GM12878 (cell line): ENCODE results near the gene CDR2.

Experiments
- BHLHE40 ChIP-seq, 2 experiments: fragments of 450-650 bp in 1 of 2; IDR thresholded peaks; 2 replicates each; pipeline ENCODE4 v1.6.1; 2011 to 2017; ENCODE audit warnings: low read depth in 2 of 2, borderline replicate concordance in 1 of 2, improper control_type of control experiment in 1 of 2, low read length in 1 of 2, mild to moderate bottlenecking in 1 of 2
- BRCA1 ChIP-seq: IDR thresholded peaks from 2 replicates; pipeline ENCODE4 v1.6.1; 2011; ENCODE audit warnings: low read depth, low read length, improper control_type of control experiment
- CHD2 ChIP-seq: IDR thresholded peaks from 2 replicates; pipeline ENCODE4 v1.6.1; 2011; ENCODE audit warnings: low read depth, low read length, improper control_type of control experiment, borderline replicate concordance
- CTCF ChIP-seq, 3 experiments: IDR thresholded peaks in 2 of 3; conservative IDR thresholded peaks in 1 of 3; 2 replicates each; pipeline ENCODE4 v1.5.1; 2011; ENCODE audit warnings: low read depth in 3 of 3, low read length in 3 of 3, mild to moderate bottlenecking in 3 of 3, control low read depth in 2 of 3, moderate library complexity in 2 of 3, inconsistent platforms in 1 of 3, mixed read lengths in 1 of 3; ENCODE audit not compliant: control insufficient read depth in 2 of 3, insufficient read depth in 1 of 3; ENCODE audit errors: extremely low read depth in 1 of 3
- EP300 ChIP-seq, 2 experiments: fragments of 150-350 bp in 1 of 2; IDR thresholded peaks; 2 replicates each; pipeline ENCODE4 v1.6.1; 2011 to 2012; ENCODE audit warnings: low read depth in 2 of 2, low read length in 2 of 2, borderline replicate concordance in 1 of 2, improper control_type of control experiment in 1 of 2, inconsistent platforms in 1 of 2; ENCODE audit not compliant: control insufficient read depth in 1 of 2
- GABPA ChIP-seq: IDR thresholded peaks from 2 replicates; pipeline ENCODE4 v1.6.1; 2014; ENCODE audit warnings: antibody characterized with exemption, low read depth, mild to moderate bottlenecking, inconsistent platforms
- RBBP5 ChIP-seq: fragments of 200-600 bp; sonication (generic); conservative IDR thresholded peaks from 2 replicates; pipeline ENCODE4 v1.6.1; 2016
- RCOR1 ChIP-seq: conservative IDR thresholded peaks from 2 replicates; pipeline ENCODE4 v1.6.1; 2012; ENCODE audit warnings: low read depth, low read length, improper control_type of control experiment
- REST ChIP-seq: IDR thresholded peaks from 2 replicates; pipeline ENCODE4 v1.6.1; 2012; ENCODE audit warnings: mild to moderate bottlenecking, low read depth, low read length
- RFX5 ChIP-seq: IDR thresholded peaks from 2 replicates; pipeline ENCODE4 v1.6.1; 2011; ENCODE audit warnings: low read depth, low read length, improper control_type of control experiment
- TAF1 ChIP-seq: IDR thresholded peaks from 2 replicates; pipeline ENCODE4 v1.6.1; 2011; ENCODE audit warnings: mild to moderate bottlenecking, low read depth, low read length, borderline replicate concordance
- USF2 ChIP-seq: IDR thresholded peaks from 2 replicates; pipeline ENCODE4 v1.6.1; 2011; ENCODE audit warnings: low read depth, low read length, improper control_type of control experiment, borderline replicate concordance
- ZNF24 ChIP-seq: fragments of 450-650 bp; IDR thresholded peaks from 2 replicates; pipeline ENCODE4 v1.6.1; 2017; ENCODE audit warnings: antibody characterized with exemption, mild to moderate bottlenecking

GRCh38 chr16:22308824-22309520, 65.4 kb downstream of the CDR2 start:
- TF ChIP-seq TAF1 (no peak), EP300 (IDR thresholded peaks at IDR 0.05; ENCODE audit: borderline replicate concordance in 1 of 2, control insufficient read depth in 1 of 2, low read depth in 2 of 2, low read length in 2 of 2) (no peak), CTCF (IDR thresholded peaks at IDR 0.05 in 2 of 3, conservative IDR thresholded peaks at IDR 0.05 in 1 of 3; ENCODE audit: control insufficient read depth in 2 of 3, extremely low read depth in 1 of 3, insufficient read depth in 1 of 3, low read depth in 3 of 3, low read length in 3 of 3) (no peak), ZNF24 (no peak), RFX5 (no peak), RBBP5 (no peak), CHD2 (no peak), BRCA1 (no peak), USF2 (no peak), BHLHE40 (IDR thresholded peaks at IDR 0.05; ENCODE audit: borderline replicate concordance in 1 of 2, low read depth in 2 of 2, low read length in 1 of 2) (no peak), GABPA (no peak), REST (no peak), RCOR1 (no peak)
